ENCODE measurements around the gene ANKRD23.

DNA sequence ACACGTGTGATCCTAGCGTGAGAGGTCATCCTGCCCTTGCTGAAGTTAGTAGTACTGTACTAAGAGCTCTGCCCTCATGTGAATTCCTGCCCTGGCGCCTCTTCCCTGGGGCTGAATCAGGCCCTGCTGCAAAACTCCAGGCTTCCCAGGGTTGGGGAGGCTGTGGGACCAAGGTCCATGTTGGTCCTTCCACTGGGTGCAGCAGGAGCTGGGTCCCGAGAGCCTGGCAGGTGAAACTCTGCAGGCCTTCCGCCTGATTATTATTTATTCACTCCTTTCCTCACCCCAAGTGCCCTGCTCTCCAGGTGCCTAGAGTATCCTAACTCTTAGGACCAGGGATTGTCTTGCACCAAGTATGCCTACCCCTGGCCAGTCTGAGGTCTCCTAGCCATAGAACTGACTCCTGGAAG is 33.0 kb downstream of the ANKRD23 start:
- TF ChIP-seq, protein P1, sequence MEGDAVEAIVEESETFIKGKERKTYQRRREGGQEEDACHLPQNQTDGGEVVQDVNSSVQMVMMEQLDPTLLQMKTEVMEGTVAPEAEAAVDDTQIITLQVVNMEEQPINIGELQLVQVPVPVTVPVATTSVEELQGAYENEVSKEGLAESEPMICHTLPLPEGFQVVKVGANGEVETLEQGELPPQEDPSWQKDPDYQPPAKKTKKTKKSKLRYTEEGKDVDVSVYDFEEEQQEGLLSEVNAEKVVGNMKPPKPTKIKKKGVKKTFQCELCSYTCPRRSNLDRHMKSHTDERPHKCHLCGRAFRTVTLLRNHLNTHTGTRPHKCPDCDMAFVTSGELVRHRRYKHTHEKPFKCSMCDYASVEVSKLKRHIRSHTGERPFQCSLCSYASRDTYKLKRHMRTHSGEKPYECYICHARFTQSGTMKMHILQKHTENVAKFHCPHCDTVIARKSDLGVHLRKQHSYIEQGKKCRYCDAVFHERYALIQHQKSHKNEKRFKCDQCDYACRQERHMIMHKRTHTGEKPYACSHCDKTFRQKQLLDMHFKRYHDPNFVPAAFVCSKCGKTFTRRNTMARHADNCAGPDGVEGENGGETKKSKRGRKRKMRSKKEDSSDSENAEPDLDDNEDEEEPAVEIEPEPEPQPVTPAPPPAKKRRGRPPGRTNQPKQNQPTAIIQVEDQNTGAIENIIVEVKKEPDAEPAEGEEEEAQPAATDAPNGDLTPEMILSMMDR (IDR thresholded peaks at IDR 0.05) = no peak
- no peak for TF ChIP-seq POLR2A (IDR thresholded peaks at IDR 0.05)
